MM.1S (cell line): ENCODE measurements around the gene STAMBPL1.

Experiments
- CTCF ChIP-seq: fragments of 300-600 bp; sonication (generic); IDR thresholded peaks from 2 replicates; pipeline ENCODE4 v1.5.1; 2016; ENCODE audit warnings: antibody characterized with exemption, low read length, mixed read lengths
- EZH2phosphoT487 ChIP-seq: fragments of 300-600 bp; sonication (generic); IDR thresholded peaks from 2 replicates; pipeline ENCODE4 v1.6.1; 2018; ENCODE audit warnings: antibody characterized with exemption, low read length

- TF ChIP-seq EZH2phosphoT487 (no peak), CTCF (no peak)
Measured at GRCh38 chr10:88853155-88853881, 26.7 kb upstream of the STAMBPL1 start.
